ENCODE measurements around the gene LAYN.

DNA sequence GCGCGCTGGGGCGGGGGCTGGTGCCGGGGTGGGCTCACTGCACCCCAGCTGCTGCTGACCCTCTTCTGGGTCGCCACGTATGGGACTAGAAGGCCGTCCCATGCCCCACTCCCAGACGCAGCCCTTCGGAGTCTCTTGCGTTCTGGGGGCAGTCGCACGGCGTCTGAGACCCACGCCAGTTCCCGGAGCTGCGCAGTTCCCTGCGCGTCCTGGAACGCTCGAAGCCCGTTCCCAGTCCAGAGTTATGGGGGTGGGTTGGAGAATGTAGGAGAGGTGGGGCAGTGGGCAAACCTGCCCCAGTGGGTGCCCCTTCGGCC is 375 bp downstream of the LAYN start:
- TF ChIP-seq, protein P1, sequence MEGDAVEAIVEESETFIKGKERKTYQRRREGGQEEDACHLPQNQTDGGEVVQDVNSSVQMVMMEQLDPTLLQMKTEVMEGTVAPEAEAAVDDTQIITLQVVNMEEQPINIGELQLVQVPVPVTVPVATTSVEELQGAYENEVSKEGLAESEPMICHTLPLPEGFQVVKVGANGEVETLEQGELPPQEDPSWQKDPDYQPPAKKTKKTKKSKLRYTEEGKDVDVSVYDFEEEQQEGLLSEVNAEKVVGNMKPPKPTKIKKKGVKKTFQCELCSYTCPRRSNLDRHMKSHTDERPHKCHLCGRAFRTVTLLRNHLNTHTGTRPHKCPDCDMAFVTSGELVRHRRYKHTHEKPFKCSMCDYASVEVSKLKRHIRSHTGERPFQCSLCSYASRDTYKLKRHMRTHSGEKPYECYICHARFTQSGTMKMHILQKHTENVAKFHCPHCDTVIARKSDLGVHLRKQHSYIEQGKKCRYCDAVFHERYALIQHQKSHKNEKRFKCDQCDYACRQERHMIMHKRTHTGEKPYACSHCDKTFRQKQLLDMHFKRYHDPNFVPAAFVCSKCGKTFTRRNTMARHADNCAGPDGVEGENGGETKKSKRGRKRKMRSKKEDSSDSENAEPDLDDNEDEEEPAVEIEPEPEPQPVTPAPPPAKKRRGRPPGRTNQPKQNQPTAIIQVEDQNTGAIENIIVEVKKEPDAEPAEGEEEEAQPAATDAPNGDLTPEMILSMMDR (IDR thresholded peaks at IDR 0.05) = no peak
- no peak for TF ChIP-seq KDM1A (IDR thresholded peaks at IDR 0.05; ENCODE audit: low read depth)
- no peak for TF ChIP-seq SMC3 (IDR thresholded peaks at IDR 0.05)
- TF ChIP-seq, protein P2, sequence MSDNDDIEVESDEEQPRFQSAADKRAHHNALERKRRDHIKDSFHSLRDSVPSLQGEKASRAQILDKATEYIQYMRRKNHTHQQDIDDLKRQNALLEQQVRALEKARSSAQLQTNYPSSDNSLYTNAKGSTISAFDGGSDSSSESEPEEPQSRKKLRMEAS (IDR thresholded peaks at IDR 0.05) = no peak
- TF ChIP-seq NR3C1 (IDR thresholded peaks at IDR 0.05) = no peak
- TF ChIP-seq POLR2A (IDR thresholded peaks at IDR 0.05; ENCODE audit: low read length) = no peak

Measured in A549 (cell line).